SU-DHL-6 (cell line): ENCODE results near the gene MAP2K2.

Experiments used
- H2AFZ ChIP-seq: fragments of 200-600 bp; sonication (generic); 2 replicates; pipeline ENCODE4 v1.6.1; 2014; ENCODE audit warnings: low read depth, mild to moderate bottlenecking, moderate library complexity, mixed read lengths, antibody characterized with exemption, low read length; ENCODE audit not compliant: severe bottlenecking
- H3F3A ChIP-seq: fragments of 200-600 bp; shearing (Covaris generic); 2 replicates; pipeline ENCODE4 v1.6.0; 2016; ENCODE audit warnings: antibody characterized with exemption, mild to moderate bottlenecking; ENCODE audit not compliant: insufficient read depth
- H3K27ac ChIP-seq: fragments of 200-600 bp; sonication (generic); 2 replicates; pipeline ENCODE4 v1.5.1; 2016; ENCODE audit warnings: low read depth, mild to moderate bottlenecking, low read length, moderate library complexity, mixed read lengths
- H3K27me3 ChIP-seq: fragments of 200-600 bp; sonication (generic), shearing (Covaris generic); 2 replicates; pipeline ENCODE4 v1.6.0; 2014; ENCODE audit warnings: mild to moderate bottlenecking, low read length
- H3K36me3 ChIP-seq: fragments of 200-600 bp; sonication (generic); 2 replicates; pipeline ENCODE4 v1.6.1; 2014; ENCODE audit warnings: mild to moderate bottlenecking, low read length, mixed read lengths
- H3K4me2 ChIP-seq: fragments of 300-600, 200-600 bp; shearing (Covaris generic), sonication (generic); 2 replicates; pipeline ENCODE4 v1.6.0; 2014; ENCODE audit warnings: low read length, low read depth, mild to moderate bottlenecking; ENCODE audit not compliant: poor library complexity, severe bottlenecking
- H3K4me3 ChIP-seq: fragments of 200-600 bp; sonication (generic); 2 replicates; pipeline ENCODE4 v1.5.1; 2014; ENCODE audit warnings: antibody characterized with exemption, low read length, mild to moderate bottlenecking, mixed read lengths; ENCODE audit not compliant: insufficient read depth, poor library complexity, severe bottlenecking
- H3K79me2 ChIP-seq: fragments of 200-600 bp; sonication (generic); 2 replicates; pipeline ENCODE4 v1.6.1; 2014; ENCODE audit warnings: mild to moderate bottlenecking, low read length, moderate library complexity; ENCODE audit not compliant: insufficient read depth
- H3K9ac ChIP-seq: fragments of 200-600 bp; sonication (generic); 2 replicates; pipeline ENCODE4 v1.7.0; 2014; ENCODE audit warnings: mild to moderate bottlenecking, low read length
- H3K9me2 ChIP-seq: fragments of 200-600 bp; sonication (generic); replicated peaks from 2 replicates; pipeline ENCODE4 v1.6.1; 2014; ENCODE audit warnings: low read length; ENCODE audit not compliant: insufficient read depth
- H3K9me3 ChIP-seq: fragments of 200-600 bp; sonication (generic); 2 replicates; pipeline ENCODE4 v1.6.1; 2014; ENCODE audit warnings: low read length, mixed read lengths; ENCODE audit not compliant: insufficient read depth
- H4K20me1 ChIP-seq: fragments of 200-600 bp; sonication (generic); 2 replicates; pipeline ENCODE4 v1.6.1; 2014; ENCODE audit warnings: low read depth, mild to moderate bottlenecking, antibody characterized with exemption, low read length, moderate library complexity, mixed read lengths
- EZH2phosphoT487 ChIP-seq: fragments of 200-600 bp; sonication (generic), shearing (Covaris generic); conservative IDR thresholded peaks from 2 replicates; pipeline ENCODE4 v1.6.1; 2018; ENCODE audit warnings: mild to moderate bottlenecking, antibody characterized with exemption, low read length, moderate library complexity, mixed read lengths
- TF ChIP-seq, protein P1 (sequence below): fragments of 200-600 bp; sonication (generic); IDR thresholded peaks from one replicate; pipeline ENCODE4 v1.5.1; 2017; ENCODE audit warnings: antibody characterized with exemption, mild to moderate bottlenecking, low read length, moderate library complexity; ENCODE audit not compliant: insufficient read depth, poor library complexity, severe bottlenecking

The MAP2K2 gene

DNA sequence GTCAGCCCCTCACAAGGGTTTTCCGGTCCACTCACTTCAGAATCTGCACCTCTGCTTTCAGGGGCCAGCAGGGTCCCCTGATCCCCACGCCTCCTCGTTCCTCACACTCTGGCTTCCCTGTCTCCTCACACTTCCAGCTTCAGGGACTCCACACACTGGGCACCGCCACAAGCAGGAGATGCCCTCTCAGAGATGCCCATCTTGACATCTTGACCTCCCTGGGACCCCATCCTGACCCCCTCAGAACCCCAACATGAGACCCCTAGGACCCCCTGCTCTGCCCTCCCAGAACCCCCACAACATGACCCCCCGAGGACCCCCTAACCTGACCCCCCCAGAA, 2.7 kb downstream of the MAP2K2 start:
- H3F3A ChIP-seq: no peaks in the 10 kb centered on the region
- no peak overlapping the region for H2AFZ ChIP-seq
- no peak overlapping the region for H3K4me3 ChIP-seq
- no peak overlapping the region for H3K9ac ChIP-seq
- H3K79me2 ChIP-seq: peaks cover 32% of the 10 kb centered on the region
- H4K20me1 ChIP-seq: no peaks in the 10 kb centered on the region; the same call in 1 of the 2 replicates
- H3K9me2 ChIP-seq: no peaks in the 10 kb centered on the region
- H3K27me3 ChIP-seq: no peaks in the 10 kb centered on the region
- no peaks in the 10 kb centered on the region for H3K36me3 ChIP-seq
- no peak overlapping the region for H3K27ac ChIP-seq
- TF ChIP-seq, protein P1, sequence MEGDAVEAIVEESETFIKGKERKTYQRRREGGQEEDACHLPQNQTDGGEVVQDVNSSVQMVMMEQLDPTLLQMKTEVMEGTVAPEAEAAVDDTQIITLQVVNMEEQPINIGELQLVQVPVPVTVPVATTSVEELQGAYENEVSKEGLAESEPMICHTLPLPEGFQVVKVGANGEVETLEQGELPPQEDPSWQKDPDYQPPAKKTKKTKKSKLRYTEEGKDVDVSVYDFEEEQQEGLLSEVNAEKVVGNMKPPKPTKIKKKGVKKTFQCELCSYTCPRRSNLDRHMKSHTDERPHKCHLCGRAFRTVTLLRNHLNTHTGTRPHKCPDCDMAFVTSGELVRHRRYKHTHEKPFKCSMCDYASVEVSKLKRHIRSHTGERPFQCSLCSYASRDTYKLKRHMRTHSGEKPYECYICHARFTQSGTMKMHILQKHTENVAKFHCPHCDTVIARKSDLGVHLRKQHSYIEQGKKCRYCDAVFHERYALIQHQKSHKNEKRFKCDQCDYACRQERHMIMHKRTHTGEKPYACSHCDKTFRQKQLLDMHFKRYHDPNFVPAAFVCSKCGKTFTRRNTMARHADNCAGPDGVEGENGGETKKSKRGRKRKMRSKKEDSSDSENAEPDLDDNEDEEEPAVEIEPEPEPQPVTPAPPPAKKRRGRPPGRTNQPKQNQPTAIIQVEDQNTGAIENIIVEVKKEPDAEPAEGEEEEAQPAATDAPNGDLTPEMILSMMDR: no peak
- no peak for TF ChIP-seq EZH2phosphoT487
- H3K9me3 ChIP-seq: no peaks in the 10 kb centered on the region
- H3K4me2 ChIP-seq: no peak overlapping the region

- no peaks in the 10 kb centered on the region; the same call in 1 of the 2 replicates for H4K20me1 ChIP-seq
- H3K79me2 ChIP-seq: peaks cover 32% of the 10 kb centered on the region
- no peaks in the 10 kb centered on the region for H3K36me3 ChIP-seq
- TF ChIP-seq, protein P1: no peak
- TF ChIP-seq EZH2phosphoT487: no peak
- H3K27ac ChIP-seq: no peak overlapping the region
- no peak overlapping the region for H3K4me3 ChIP-seq
- no peaks in the 10 kb centered on the region for H3K9me2 ChIP-seq
- no peaks in the 10 kb centered on the region for H3K27me3 ChIP-seq
- H3F3A ChIP-seq: no peaks in the 10 kb centered on the region
- H2AFZ ChIP-seq: no peak overlapping the region
- no peak overlapping the region for H3K4me2 ChIP-seq
- no peak overlapping the region for H3K9ac ChIP-seq
- no peaks in the 10 kb centered on the region for H3K9me3 ChIP-seq
Measured at GRCh38 chr19:4120559-4121272, 3.2 kb downstream of the MAP2K2 start.

DNA sequence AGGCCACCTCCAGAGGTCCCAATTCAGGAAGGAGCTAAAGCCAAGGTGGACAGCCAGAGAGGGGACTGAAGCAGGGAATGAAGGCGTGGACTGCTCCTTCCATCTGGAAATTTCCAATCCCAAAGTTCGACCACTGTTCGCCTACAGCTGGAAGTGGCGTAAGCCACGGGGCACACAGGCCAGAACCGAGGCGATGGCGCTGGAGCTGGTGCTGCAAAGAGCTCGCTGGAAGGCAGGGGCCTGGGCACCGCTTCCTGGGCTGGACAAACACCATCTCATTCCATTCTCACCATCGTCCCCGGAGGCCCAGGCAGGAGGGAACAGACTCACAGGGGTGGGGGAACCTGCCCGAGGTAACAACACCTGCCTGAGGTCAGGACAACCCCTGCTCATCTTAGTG, 4.2 kb downstream of the MAP2K2 start:
- Histone ChIP-seq H3K36me3 (no peaks in the 10 kb centered on the region), H3K9ac (no peak overlapping the region), H4K20me1 (no peaks in the 10 kb centered on the region; the same call in 1 of the 2 replicates), H3K4me3 (no peak overlapping the region), H3K27me3 (no peaks in the 10 kb centered on the region), H3K4me2 (no peak overlapping the region), H3K9me2 (no peaks in the 10 kb centered on the region), H2AFZ (no peak overlapping the region), H3K79me2 (peaks cover 32% of the 10 kb centered on the region), H3K9me3 (no peaks in the 10 kb centered on the region), H3K27ac (no peak overlapping the region), H3F3A (no peaks in the 10 kb centered on the region; the same call in 1 of the 2 replicates)
- TF ChIP-seq, protein P1: no peak
- no peak for TF ChIP-seq EZH2phosphoT487
